GM12892 (cell line): Measurements from ENCODE around the gene MALRD1.

Experiments used
- POLR2A ChIP-seq: IDR thresholded peaks from 2 replicates; pipeline ENCODE4 v1.6.1; 2011; ENCODE audit warnings: low read depth, low read length, control low read depth
- POLR2AphosphoS5 ChIP-seq: IDR thresholded peaks from 2 replicates; pipeline ENCODE4 v1.6.1; 2011; ENCODE audit warnings: low read depth, low read length, control low read depth
- TAF1 ChIP-seq: IDR thresholded peaks from 2 replicates; pipeline ENCODE4 v1.6.1; 2011; ENCODE audit warnings: low read depth, mild to moderate bottlenecking, control low read depth, low read length, borderline replicate concordance

DNA sequence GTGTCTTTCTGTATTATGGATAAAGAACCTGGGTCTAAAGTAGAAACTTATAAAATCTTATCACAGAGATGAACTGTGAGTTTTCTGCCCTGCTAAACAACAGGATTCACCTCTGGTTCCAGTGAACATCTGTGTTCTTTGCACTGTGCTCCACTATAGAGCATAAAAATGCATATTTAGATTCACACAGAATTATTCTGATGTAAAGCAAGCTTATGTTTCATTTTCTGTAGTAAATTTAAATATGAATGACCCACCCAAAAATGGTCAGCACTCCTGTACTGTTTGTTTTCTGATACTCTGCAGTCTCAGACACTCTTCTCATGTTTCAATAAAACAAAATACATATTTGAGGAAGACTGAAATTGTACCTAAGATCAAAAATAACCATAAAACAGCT is 563.2 kb downstream of the MALRD1 start:
- no peak for TF ChIP-seq POLR2A
- no peak for TF ChIP-seq TAF1
- TF ChIP-seq POLR2AphosphoS5 = no peak
